Measurements from ENCODE around the gene BCL6. TPM values are rescaled to one million over a fixed set of nuclear protein-coding genes. Genes with fewer than 3 reads are reported as not detected.

BCL6 gene
- total RNA-seq, 4 donors from 2014 or later, result 7.4 to 79.2 (median 25.7) TPM

DNA sequence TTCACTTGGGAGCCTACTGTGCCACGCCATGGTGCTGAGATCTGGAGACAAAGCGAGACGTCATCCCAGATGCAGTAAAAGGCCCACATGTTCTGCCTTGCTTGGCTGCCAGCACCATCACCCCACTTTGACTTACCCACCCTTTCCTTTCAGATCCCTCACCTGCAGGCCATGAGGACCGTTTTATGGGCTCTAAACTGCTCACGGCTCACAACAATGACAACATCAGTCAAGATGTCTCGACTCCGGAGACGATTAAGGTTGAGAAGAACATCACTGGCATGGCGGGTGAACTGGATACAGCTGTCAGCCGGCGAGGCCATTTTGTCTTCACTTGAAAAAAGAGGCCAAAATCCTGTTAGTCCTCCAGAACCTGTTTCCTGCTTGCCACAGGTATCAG lies 11.9 kb downstream of the BCL6 start:
- peaks cover 0 to 11% (median 0%) of the 10 kb centered on the region in 4 donors for H3K4me1 ChIP-seq
- peaks cover 2 to 52% (median 4%) of the 10 kb centered on the region in 3 donors for H3K36me3 ChIP-seq
- no peaks in the 10 kb centered on the region for H3K9me3 ChIP-seq
- TF ChIP-seq, protein P1, sequence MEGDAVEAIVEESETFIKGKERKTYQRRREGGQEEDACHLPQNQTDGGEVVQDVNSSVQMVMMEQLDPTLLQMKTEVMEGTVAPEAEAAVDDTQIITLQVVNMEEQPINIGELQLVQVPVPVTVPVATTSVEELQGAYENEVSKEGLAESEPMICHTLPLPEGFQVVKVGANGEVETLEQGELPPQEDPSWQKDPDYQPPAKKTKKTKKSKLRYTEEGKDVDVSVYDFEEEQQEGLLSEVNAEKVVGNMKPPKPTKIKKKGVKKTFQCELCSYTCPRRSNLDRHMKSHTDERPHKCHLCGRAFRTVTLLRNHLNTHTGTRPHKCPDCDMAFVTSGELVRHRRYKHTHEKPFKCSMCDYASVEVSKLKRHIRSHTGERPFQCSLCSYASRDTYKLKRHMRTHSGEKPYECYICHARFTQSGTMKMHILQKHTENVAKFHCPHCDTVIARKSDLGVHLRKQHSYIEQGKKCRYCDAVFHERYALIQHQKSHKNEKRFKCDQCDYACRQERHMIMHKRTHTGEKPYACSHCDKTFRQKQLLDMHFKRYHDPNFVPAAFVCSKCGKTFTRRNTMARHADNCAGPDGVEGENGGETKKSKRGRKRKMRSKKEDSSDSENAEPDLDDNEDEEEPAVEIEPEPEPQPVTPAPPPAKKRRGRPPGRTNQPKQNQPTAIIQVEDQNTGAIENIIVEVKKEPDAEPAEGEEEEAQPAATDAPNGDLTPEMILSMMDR (IDR thresholded peaks at IDR 0.05), result no peak
- no peak for TF ChIP-seq POLR2A (IDR thresholded peaks at IDR 0.05)
- no peak overlapping the region for H3K27ac ChIP-seq
- DNase-seq, result no peak
- H3K27me3 ChIP-seq, result no peaks in the 10 kb centered on the region
- no peak overlapping the region for H3K4me3 ChIP-seq

- peaks cover 2 to 89% (median 4%) of the 10 kb centered on the region in 3 donors for H3K36me3 ChIP-seq
- no peak for TF ChIP-seq POLR2A (IDR thresholded peaks at IDR 0.05)
- TF ChIP-seq, protein P1 (IDR thresholded peaks at IDR 0.05), result no peak
Measured at GRCh38 chr3:187729598-187729997, 15.7 kb downstream of the BCL6 start.

GRCh38 chr3:187728940-187729583 lies 16.2 kb downstream of the BCL6 start:
- no peak for TF ChIP-seq POLR2A (IDR thresholded peaks at IDR 0.05)
- TF ChIP-seq, protein P1 (IDR thresholded peaks at IDR 0.05), result no peak
- no peaks in the 10 kb centered on the region for H3K9me3 ChIP-seq
- H3K27ac ChIP-seq, result no peak overlapping the region
- DNase-seq, result no peak
- no peak overlapping the region for H3K4me3 ChIP-seq
- no peaks in the 10 kb centered on the region for H3K4me1 ChIP-seq
- H3K27me3 ChIP-seq, result no peaks in the 10 kb centered on the region
- peaks cover 2 to 95% (median 4%) of the 10 kb centered on the region in 3 donors for H3K36me3 ChIP-seq

More at GRCh38 chr3:187729598-187729997, 15.7 kb downstream of the BCL6 start:
- DNase-seq, result no peak
- no peak overlapping the region for H3K4me3 ChIP-seq
- H3K27ac ChIP-seq, result no peak overlapping the region
- H3K4me1 ChIP-seq, result no peaks in the 10 kb centered on the region
- no peaks in the 10 kb centered on the region for H3K9me3 ChIP-seq
- no peaks in the 10 kb centered on the region for H3K27me3 ChIP-seq

GRCh38 chr3:187728248-187728647 lies 17.0 kb downstream of the BCL6 start:
- no peak for TF ChIP-seq POLR2A (IDR thresholded peaks at IDR 0.05)
- TF ChIP-seq, protein P1 (IDR thresholded peaks at IDR 0.05), result no peak
- no peaks in the 10 kb centered on the region for H3K9me3 ChIP-seq
- H3K27ac ChIP-seq, result no peak overlapping the region
- DNase-seq, result no peak
- peaks cover 2 to 97% (median 4%) of the 10 kb centered on the region in 3 donors for H3K36me3 ChIP-seq
- H3K4me1 ChIP-seq, result no peaks in the 10 kb centered on the region
- no peak overlapping the region for H3K4me3 ChIP-seq
- no peaks in the 10 kb centered on the region for H3K27me3 ChIP-seq

- Histone ChIP-seq H3K4me1 (no peaks in the 10 kb centered on the region), H3K9me3 (no peaks in the 10 kb centered on the region), H3K27ac (no peak overlapping the region), H3K36me3 (peaks cover 2 to 98% (median 4%) of the 10 kb centered on the region in 3 donors), H3K4me3 (no peak overlapping the region), H3K27me3 (no peaks in the 10 kb centered on the region)
- DNase-seq, result no peak
- no peak for TF ChIP-seq POLR2A (IDR thresholded peaks at IDR 0.05)
- TF ChIP-seq, protein P1 (IDR thresholded peaks at IDR 0.05), result no peak
Measured at GRCh38 chr3:187726564-187726963, 18.7 kb downstream of the BCL6 start.
